GM21381 (cell line): ENCODE results near the gene CUX1.

Experiments
- ATAC-seq: cut with Tn5 transposase; IDR thresholded peaks from one replicate; pipeline ENCODE4 v1.9.1; 2021; ENCODE audit warnings: mild to moderate bottlenecking, moderate library complexity; ENCODE audit not compliant: unreplicated experiment

Gene CUX1

DNA sequence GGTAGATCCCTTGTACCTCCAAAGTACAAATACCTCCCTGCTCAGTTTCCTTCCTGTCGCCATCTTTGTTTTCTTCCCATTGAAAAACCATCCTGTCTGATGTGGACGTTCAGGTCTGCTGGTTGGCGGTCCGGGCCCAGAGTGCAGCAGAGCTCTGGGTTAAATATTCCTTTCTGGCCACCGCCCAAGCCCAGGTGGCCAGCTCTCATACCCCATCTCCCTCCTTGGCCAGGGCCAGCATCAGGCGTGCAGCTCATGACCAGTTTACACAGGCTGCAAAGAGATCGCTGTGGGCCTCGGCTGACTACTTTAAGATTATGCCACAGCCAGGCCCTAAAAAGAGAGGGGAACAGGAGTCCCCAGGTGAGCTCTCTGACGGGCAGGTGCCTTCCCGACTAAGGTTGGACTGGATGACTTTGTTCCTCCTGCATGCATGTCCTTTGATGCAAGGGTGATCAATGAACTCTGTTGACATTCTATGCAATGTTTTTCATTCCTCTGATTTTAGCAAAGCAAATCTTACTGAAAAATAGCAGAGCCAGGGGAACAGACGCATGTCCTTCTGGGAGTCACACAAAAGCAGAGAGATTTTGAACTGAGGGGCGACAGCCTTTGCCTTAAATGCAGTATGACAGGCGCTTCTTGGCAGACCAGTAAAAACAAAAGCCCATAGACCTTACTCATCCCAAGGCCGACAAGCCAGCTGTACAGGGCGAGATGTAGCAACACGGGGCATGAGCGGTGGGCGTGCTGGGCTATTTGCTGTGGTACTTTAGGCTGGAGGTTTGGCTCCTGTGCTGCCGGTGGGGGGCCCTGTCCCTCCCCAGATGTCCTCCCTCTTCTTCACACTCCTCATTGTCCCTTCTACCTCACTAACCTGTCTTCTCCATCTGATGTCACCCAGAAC, 435.9 kb downstream of the CUX1 start:
- ATAC-seq, result no peak

DNA sequence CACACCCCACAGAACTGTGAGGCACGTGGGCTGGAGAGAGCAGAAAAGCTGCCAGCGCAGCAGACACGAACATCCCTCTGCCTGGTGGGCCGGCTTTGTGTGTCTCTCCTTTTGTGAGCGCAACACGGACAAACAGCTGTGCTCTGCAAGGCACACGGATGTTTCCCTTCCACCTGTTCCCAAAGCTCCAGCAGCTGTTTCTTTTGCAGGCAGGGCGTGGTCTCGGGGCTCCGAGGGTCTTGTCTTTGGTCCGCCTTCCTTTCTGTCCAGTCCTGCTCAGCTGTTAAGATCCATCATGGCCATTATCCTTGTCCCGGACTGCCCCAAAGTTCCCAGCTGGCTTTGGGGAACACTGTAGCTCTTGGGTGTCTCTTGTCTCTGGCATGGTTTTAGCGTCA, 436.5 kb downstream of the CUX1 start:
- no peak for ATAC-seq

DNA sequence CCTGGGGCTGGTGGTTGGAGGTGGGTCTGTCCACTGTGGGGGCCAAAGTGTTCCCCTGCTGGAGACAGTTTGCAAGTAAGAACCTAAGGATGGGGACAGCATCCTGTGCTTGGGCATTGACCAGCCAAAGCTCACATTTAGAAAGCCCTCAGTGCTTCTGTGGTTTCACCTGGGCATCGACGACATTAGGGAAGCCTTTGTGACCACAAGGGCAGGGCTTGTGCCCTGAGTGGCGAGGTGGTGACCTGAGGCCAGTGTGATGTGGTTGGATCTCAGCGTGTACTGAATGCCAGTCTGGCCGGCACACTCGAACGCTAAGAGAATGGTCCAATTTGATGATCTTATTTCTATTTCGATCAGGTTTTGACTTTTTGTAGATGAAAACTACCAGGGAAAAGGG, 437.1 kb downstream of the CUX1 start:
- no peak for ATAC-seq

DNA sequence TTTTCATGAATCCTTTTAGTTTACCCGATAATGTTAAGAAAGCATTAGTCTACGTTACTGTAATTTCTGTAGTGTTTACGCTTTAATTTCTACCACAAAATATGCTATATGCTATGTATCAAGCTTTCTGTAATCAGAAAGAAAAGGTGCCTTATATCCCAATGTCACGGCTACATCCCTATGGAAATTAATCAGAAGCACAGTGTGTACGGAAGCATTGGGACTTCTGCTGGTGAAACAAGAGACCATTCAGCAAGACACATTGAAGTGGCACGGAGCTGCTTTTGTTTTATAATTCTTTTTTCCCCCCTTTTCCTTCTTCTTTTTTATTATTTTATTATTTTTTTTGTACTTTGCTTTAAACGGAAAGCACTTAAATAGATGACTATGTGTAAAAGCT, 438.1 kb downstream of the CUX1 start:
- no peak for ATAC-seq

DNA sequence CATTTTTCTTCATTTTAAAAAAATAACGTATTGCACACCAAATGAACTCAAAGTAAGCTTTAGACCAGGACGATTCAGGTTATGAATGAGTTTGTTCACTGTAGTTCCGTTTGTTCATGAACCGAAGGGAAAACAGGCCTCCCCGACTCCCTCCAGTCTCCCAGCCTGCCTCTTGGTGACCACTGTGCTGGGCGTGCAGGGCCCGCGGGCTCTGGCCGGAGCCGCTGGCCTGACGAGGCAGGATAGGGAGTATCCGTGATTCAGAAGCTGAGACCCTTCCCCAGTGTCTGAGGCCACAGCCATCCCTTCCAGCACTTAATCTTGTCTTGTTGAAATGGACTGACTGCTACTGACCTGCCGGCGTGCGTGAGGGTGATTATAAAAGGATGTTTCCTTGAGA, 438.5 kb downstream of the CUX1 start:
- ATAC-seq, result no peak

DNA sequence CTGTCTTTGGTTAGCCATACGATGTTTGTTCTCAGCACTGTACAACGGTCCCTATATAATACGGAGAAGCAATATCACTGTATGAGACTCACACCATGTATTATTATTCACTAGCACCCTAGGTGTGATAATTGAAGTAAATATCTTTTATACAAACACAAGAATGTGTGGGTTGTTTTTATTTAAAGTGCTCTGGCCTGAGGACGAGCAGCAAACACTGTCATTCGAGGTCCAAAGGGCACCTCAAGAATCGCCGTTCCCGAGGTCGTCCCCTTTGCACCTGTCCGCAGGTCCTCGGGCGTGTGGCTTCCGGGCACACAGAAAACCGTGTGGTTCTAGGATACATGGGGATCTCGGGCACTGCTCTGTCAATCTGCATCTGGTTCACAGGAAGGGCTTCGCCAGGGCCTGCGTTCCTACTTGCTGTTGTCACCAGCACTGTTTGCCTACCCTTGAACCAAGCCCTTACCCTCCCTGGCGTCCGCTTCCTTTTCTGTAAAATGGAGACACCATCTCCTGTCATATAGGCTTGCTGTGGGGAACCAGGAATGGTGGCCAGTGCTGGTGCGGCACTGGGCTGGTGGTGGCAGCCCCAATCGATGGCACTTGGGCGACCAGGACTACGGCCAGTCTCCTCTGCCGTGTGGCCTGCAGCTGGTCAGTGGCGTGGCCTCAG, 440.8 kb downstream of the CUX1 start:
- ATAC-seq, result no peak

DNA sequence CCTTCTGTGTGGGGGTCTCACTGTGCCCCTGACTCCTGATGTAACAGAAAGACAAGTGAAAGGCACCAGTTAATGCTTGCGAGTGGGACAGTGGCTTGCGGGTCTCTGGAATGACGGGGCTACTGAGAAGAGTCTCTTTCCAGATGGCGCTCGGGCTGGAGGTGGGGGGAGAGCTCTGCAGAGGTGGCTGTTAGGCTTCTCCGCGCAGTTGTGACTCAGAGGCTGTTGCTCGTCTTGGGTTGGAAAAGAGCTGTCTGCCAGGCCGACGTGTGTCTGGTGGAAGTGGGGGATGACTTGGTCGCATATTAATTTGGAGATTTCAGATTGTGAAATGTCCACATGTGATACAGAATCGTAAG, 441.3 kb downstream of the CUX1 start:
- no peak for ATAC-seq

DNA sequence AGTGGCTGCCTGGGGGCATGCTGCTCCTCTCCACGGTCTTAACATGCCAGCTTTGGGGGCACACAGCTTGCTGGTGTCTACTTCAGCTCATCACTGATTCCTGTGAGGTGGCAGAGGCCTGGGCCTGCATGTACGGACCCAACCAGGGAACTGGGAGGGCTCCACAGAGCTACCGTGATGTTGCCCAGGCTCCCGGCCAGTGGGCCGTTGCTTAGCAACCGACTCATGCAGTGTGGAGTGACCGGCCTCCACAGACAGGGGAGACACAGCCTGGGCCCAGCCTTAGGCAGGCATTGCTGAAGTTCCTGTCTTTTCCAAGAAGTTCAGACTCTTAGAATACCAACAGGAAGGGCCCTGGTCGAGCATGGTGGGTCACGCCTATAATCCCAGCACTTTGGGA, 443.4 kb downstream of the CUX1 start:
- ATAC-seq, result no peak

DNA sequence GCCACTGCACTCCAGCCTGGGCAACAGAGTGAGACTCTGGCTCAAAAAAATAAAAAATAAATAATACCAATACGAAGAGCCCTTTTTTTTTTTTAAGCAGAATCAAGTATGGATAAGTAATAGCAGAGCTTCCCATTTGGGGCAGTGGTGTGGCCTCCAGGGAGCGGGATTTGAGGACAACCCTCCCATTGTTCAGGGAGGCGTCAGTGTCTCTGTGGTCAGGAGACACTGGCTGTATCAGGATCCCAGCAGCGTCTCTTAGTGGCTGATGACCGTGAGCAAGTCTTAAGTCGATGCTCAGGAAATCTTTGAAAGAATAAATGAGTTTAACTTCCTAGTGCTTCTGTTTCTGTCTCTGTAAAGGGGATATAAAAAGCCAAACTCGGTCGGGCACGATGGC, 444.0 kb downstream of the CUX1 start:
- no peak for ATAC-seq

DNA sequence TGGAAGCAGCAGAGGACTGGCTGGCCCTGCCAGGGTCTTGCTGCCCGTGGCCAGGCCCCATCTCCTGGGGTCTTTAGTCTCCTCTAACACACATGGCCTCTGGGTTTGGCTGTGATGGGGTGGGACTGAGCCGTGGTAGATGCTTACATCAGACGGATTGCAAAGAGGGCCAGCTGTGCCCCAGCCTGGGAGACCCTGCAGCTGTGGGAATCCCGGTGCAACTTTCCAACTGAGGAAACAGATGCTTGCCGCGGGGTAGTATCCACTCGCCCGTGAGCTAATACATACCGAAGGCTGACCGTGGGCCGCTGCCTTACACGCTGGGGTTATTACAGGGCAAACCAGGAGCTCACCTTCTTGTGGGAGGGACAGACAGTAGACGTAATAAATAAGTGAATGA, 445.1 kb downstream of the CUX1 start:
- no peak for ATAC-seq

DNA sequence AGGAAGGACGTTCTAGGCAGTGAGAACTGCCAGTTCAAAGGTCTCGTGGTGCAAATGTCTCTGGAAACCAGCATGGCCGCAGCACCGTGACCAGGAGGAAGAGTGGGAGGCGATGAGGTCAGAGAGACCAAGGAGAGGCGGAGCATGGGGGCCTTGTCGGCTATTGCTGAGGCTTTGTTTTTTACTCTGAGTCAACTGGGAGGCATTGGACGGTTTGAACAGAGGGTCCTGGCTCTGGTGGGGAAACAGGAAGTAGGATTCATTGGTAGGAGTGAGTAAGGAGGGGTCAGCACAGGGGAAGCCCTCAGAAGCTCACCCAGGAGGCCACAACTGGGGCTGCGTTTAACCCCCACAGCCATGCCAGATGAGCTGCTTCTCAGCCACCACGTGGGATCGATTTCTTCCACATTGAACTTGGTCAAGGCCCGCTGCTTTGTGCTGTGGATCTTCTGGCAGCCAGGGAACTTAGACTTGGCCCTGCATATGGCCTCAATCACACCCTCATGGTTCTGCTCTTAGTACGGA, 447.0 kb downstream of the CUX1 start:
- ATAC-seq, result no peak

DNA sequence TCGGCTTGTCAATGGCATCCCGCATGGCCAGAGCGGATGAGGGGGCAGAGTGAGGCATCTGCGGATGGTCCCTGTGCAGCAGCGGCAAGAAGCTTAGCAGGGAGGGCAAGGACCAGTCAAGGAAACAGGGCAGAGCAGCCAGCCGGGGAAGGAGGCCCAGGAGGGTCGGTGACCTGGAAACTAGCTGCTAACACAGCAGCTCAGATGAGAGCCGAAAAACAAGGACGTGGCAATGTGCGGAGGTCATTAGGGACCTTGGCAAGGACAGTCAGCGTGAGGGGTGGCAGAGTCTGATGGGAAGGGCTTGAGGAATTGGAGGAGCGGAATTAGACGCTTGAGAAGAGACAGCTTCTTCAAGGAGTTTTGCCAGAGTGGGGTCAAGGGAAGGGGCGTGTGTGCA, 449.1 kb downstream of the CUX1 start:
- no peak for ATAC-seq

DNA sequence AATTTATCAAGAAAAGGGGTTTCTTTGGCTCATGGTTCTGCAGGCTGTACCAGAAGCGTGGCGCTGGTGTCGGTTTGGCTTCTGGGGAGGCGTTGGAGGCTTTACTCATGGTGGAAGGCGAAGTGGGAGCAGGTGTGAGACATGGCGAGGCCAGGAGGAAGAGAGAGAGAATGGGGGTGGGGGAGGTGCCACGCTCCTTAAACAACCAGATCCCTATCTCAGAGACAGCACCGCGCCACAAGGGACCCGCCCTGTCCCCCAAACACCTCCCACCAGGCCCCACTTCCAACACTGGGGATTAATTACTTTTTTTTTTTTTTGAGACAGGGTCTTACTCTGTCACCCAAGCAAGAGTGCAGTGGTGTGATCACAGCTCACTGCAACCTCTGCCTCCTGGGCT, 451.2 kb downstream of the CUX1 start:
- ATAC-seq, result no peak

DNA sequence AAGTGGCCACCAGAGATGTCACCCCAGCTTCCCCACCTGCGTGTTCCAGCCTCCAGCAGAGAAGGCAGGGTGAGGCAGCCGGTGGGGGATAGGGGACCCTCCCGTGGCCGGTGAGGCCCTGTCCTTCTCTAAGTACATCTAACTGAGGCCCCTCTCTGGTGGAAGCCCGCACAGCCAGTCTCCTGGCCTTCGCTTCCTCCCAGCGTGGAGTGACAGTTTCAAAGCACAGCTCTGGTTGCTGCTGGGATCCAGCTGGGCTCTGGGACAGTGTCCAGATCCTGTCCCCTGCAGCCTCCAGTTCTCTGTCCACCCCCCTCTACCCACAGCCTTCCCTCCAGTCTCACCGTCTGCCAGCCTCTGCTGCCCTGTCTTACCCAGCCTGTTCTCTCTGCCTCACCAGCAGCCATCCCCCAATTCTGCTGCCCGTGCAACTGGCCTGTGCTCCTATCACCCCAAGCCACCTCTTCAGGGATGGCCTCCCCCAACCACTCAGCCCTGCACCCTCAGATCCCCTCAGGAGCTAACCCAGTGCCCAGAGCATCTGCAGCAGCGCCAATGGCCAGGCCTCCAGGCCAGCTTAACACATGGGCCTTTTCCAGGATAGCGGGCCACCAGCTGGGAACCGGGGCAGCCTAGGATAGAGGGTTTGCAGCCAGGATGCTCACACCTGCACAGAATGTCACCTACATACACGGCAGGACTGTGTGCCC, 452.9 kb downstream of the CUX1 start:
- no peak for ATAC-seq

DNA sequence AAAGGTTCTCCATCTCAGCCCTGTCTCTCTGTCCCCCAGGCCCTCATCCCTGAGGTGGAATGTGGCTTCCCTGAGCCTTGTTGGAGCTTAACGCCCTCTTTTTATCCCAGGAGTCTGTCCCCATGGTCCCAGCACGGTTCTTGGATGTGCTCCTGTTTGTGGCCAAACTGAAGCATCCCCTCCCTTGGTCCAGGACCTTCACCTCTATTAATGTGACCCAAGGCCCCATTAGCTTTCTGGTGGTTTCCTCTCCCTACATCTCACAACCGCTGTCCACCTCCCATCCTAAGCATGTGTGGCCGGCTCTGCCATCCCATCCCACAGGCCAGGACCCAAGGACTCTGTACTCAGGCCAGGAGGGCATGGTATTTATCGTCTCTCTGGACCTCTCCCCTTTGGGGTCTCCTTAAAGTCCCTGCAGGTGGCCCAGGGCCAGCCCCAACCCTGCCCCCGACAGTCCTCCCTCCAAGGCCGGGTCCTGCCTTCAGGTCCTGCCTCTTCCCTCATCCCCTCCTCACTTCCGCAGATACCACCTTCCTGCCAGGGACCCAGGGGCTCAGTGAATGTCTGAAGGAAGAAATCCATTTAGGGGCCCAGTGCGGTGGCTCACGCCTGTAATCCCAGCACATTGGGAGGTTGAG, 453.9 kb downstream of the CUX1 start:
- no peak for ATAC-seq

DNA sequence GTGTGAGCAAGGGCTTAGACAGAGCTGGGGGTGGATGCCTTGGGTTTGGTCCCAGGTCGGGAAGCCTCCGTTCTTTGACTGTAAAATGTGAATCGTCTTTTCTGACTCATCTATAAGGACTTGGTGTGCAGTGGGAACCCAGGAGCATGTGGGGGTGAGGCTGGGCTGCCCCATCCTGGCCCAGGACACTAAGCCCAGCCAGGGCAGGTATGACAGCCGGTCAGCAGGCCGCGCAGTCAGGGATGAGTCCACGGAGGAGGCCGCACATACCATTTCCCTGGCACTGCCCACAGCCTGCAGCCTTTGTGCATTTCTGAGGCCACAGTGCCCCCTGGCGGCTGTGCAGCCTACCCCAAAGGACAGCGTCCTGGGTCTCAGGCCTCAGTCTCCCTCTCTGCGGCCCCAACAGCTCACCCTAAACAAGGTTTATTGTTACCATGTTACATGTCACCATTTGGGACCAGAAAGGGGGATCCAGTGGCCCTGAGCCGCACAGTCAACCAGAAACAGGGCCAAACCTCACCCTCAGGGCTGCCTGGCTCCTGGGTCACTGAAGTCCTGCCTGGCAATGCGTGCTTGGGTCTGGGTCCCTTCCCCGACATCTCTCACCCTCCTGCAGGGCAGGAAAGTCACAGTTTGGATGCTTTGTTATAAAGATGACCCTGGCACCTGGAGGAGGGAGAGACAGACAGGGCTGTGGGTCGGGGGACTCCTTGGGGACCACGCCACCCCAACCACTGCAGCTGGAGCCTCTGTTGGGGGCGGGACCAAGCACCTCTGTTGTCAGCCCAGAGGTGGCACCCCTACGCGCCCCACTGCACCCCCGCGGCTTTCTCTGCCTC, 454.9 kb downstream of the CUX1 start:
- ATAC-seq, result no peak

DNA sequence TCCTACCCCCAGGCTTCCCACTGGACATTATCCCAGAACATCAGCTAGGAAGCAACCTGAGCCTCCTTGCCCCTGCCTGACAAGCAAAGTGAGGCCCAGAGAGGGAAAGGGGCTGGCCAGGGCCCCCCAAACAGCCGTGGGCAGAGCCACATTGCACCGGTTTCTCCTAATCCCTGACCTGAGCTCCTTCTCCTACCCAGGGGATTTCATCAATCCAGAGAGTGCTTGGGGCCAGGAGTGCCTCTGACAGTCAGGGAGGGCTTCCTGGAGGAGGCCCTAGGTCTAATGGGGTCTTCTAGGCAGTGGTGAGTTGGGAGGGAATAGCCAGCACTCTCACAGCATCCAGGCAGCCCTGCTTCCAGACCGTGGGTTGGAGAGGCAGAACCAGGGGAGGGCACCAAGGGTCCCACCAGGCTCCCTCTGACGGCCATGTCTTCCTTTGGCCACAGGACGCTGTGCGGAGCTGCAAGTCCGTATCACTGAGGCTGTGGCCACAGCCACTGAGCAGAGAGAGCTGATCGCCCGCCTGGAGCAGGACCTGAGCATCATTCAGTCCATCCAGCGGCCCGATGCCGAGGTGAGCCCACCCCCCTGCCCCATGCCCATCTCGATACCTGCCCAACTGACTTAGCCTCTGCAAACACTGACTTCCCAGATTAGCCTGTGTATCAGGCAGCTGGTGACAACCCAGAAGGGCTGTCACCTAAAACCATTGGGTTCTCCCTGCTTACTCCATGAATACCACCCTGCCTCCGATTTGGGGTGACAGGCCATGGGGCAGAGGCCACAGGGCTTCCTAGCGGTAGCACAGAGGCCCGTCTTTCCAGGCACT, 455.7 kb downstream of the CUX1 start:
- ATAC-seq, result no peak

DNA sequence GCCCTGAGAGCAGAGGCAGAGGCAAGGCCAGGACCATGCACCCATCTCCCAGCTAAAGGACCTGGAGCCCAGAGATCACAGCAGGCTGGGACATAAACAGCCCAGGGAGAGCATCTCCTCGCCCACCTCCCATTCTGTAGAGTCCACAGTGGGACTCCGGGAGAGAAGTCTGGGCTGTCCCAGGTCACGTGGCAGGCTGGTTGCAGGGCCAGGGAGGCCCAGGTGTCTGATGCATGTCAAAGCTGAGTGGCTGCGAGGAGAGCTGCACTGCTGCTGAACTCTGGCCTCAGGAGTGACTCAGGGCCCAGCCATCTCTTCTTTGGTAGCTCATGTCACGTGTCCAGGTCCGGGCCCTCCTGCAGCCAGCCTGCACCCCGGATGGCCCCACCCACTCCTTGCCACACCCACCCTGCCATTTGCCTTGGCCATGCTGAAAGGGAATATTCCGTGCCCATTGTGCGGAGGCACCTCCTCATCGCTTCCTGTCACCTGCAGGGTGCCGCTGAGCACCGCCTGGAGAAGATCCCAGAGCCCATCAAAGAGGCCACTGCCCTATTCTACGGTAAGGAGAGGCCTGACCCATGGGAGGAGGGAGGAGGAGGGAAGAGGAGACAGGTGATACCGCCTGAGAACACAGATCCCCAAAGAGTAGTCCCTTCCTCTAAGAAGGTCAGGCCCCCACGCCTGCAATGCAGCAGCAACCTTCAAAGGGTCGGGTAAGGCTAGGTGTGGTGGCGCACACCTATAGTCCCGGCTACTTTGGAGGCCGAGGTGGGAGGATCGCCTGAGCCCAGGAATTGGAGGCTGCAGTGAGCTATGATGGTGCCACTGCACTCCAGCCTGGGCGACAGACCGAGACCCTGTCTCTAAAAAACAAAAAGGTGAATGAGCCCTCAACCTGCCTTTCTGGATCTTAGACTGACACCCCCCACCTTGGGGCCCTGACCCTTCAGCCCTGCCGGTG, 456.6 kb downstream of the CUX1 start:
- ATAC-seq, result no peak
